Measurements from ENCODE around the gene S100A1. TPM values are rescaled to one million over a fixed set of nuclear protein-coding genes. Genes with fewer than 3 reads are reported as not detected.

S100A1 gene
- total and polyA plus RNA-seq, 7 experiments from 2014 or later = not detected

- DNase-seq (peak in 2 of 9 donors; percentile 23 to 33), ATAC-seq (no peak)
- H3K4me1 Mint-ChIP-seq = peaks cover 26 to 57% (median 52%) of the 10 kb centered on the region in 7 donors
- intact Hi-C loops (cut with micrococcal nuclease) = no loop called here
- H3K27ac Mint-ChIP-seq = peak overlapping the region; percentile 56 to 96 (median 92)
- ChIA-PET CTCF (interaction anchor here (0.9 to 1.0 kb wide), 2 partner anchors 23 to 28 kb away, joined by 3 to 4 read pairs; partner anchors contain the start of gene NPR1), POLR2A (interaction anchor here (0.9 to 11.0 kb wide), 5 partner anchors 9 to 16 kb away, joined by 7 to 99 read pairs (median 9); partner anchors contain the start of genes CHTOP and SNAPIN)
- no peaks in the 10 kb centered on the region for H3K27me3 Mint-ChIP-seq
- peaks cover 5 to 16% (median 15%) of the 10 kb centered on the region in 5 donors for H3K36me3 Mint-ChIP-seq
- Histone ChIP-seq H3K4me3 (ENCODE audit: low read length) (no peak overlapping the region), H3K4me1 (ENCODE audit: control insufficient read depth in 2 of 2, insufficient read depth in 2 of 2, low read length in 2 of 2) (peaks cover 7 to 28% of the 10 kb centered on the region in 2 donors), H3K27me3 (ENCODE audit: control insufficient read depth in 2 of 2, insufficient read depth in 2 of 2, low read length in 2 of 2) (no peaks in the 10 kb centered on the region), H3K9me3 (ENCODE audit: control insufficient read depth in 2 of 3, low read length in 3 of 3) (no peaks in the 10 kb centered on the region), H3K36me3 (ENCODE audit: control insufficient read depth in 2 of 3, insufficient read depth in 3 of 3, low read length in 3 of 3) (peaks cover 7 to 17% (median 13%) of the 10 kb centered on the region in 3 experiments), H3K27ac (ENCODE audit: low read depth, low read length) (peak overlapping the region; percentile 69)
- H3K4me3 Mint-ChIP-seq = peak overlapping the region in 9 of 10 donors; percentile 67 to 85 (median 80)
- peaks cover 0 to 2% (median 0%) of the 10 kb centered on the region in 11 donors for H3K9me3 Mint-ChIP-seq
These were observed 21.6 kb downstream of the S100A1 start for GRCh38 chr1:153649863-153650235.

GRCh38 chr1:153651771-153652170 lies 23.5 kb downstream of the S100A1 start:
- H3K9me3 Mint-ChIP-seq = peaks cover 0 to 2% (median 0%) of the 10 kb centered on the region in 11 donors
- ATAC-seq (no peak), DNase-seq (no peak)
- Histone ChIP-seq H3K27ac (ENCODE audit: low read depth, low read length) (no peak overlapping the region), H3K36me3 (ENCODE audit: control insufficient read depth in 2 of 3, insufficient read depth in 3 of 3, low read length in 3 of 3) (peaks cover 0 to 2% (median 0%) of the 10 kb centered on the region in 3 experiments), H3K4me1 (ENCODE audit: control insufficient read depth in 2 of 2, insufficient read depth in 2 of 2, low read length in 2 of 2) (peaks cover 7 to 26% of the 10 kb centered on the region in 2 donors), H3K27me3 (ENCODE audit: control insufficient read depth in 2 of 2, insufficient read depth in 2 of 2, low read length in 2 of 2) (no peaks in the 10 kb centered on the region), H3K9me3 (ENCODE audit: control insufficient read depth in 2 of 3, low read length in 3 of 3) (no peaks in the 10 kb centered on the region), H3K4me3 (ENCODE audit: low read length) (no peak overlapping the region)
- intact Hi-C loops (cut with micrococcal nuclease) = no loop called here
- H3K27ac Mint-ChIP-seq = no peak overlapping the region
- peaks cover 12 to 38% (median 35%) of the 10 kb centered on the region in 7 donors for H3K4me1 Mint-ChIP-seq
- H3K4me3 Mint-ChIP-seq = no peak overlapping the region
- H3K36me3 Mint-ChIP-seq = peaks cover 0 to 4% (median under 1%) of the 10 kb centered on the region in 5 donors
- POLR2A ChIA-PET = interaction anchor here (0.9 to 11.0 kb wide), 5 partner anchors 8 to 116 kb away, joined by 3 to 99 read pairs (median 3); partner anchors contain the start of genes CHTOP, ILF2 and S100A6
- CTCF ChIA-PET = interaction anchor here (1.2 kb wide), 1 partner anchor 14 kb away, joined by 4 read pairs; no protein-coding TSS in a partner anchor
- H3K27me3 Mint-ChIP-seq = no peaks in the 10 kb centered on the region

- peaks cover 9 to 26% (median 23%) of the 10 kb centered on the region in 7 donors for H3K4me1 Mint-ChIP-seq
- H3K4me3 ChIP-seq (ENCODE audit: low read length) = no peak overlapping the region
- peak overlapping the region in 1 of 9 donors; percentile 7 for H3K27ac Mint-ChIP-seq
- H3K27me3 ChIP-seq (ENCODE audit: control insufficient read depth in 2 of 2, insufficient read depth in 2 of 2, low read length in 2 of 2) = no peaks in the 10 kb centered on the region
- ChIA-PET CTCF (interaction anchor here (0.7 to 1.2 kb wide), 3 partner anchors 10 to 133 kb away, joined by 3 to 4 read pairs (median 3); no protein-coding TSS in a partner anchor), POLR2A (interaction anchor here (0.6 to 11.0 kb wide), 5 partner anchors 9 to 291 kb away, joined by 3 to 99 read pairs (median 3); partner anchors contain the start of gene CHTOP)
- intact Hi-C loops (cut with micrococcal nuclease) = no loop called here
- H3K4me1 ChIP-seq (ENCODE audit: control insufficient read depth in 2 of 2, insufficient read depth in 2 of 2, low read length in 2 of 2) = peaks cover 7 to 20% of the 10 kb centered on the region in 2 donors
- no peaks in the 10 kb centered on the region for H3K9me3 ChIP-seq (ENCODE audit: control insufficient read depth in 2 of 3, low read length in 3 of 3)
- H3K27ac ChIP-seq (ENCODE audit: low read depth, low read length) = no peak overlapping the region
- no peaks in the 10 kb centered on the region for H3K36me3 ChIP-seq (ENCODE audit: control insufficient read depth in 2 of 3, insufficient read depth in 3 of 3, low read length in 3 of 3)
- ATAC-seq (peak; percentile 44), DNase-seq (no peak)
- peaks cover 0 to under 1% (median 0%) of the 10 kb centered on the region in 11 donors for H3K9me3 Mint-ChIP-seq
- H3K36me3 Mint-ChIP-seq = no peaks in the 10 kb centered on the region
- H3K4me3 Mint-ChIP-seq = no peak overlapping the region
- no peaks in the 10 kb centered on the region for H3K27me3 Mint-ChIP-seq
These were observed 24.7 kb downstream of the S100A1 start for GRCh38 chr1:153652805-153653500.

GRCh38 chr1:153655333-153655732 lies 27.1 kb downstream of the S100A1 start:
- peaks cover 9 to 13% of the 10 kb centered on the region in 2 donors for H3K4me1 ChIP-seq (ENCODE audit: control insufficient read depth in 2 of 2, insufficient read depth in 2 of 2, low read length in 2 of 2)
- POLR2A ChIA-PET = interaction anchor here (1.5 to 2.2 kb wide), 2 partner anchors 11 to 21 kb away, joined by 3 to 9 read pairs; partner anchors contain the start of gene CHTOP
- Mint-ChIP-seq H3K27ac (peak overlapping the region in 1 of 9 donors; percentile 20), H3K4me3 (peak overlapping the region in 1 of 10 donors; percentile 23), H3K4me1 (peaks cover 8 to 21% (median 18%) of the 10 kb centered on the region in 7 donors), H3K36me3 (peaks cover 0 to 4% (median 0%) of the 10 kb centered on the region in 5 donors), H3K9me3 (no peaks in the 10 kb centered on the region), H3K27me3 (no peaks in the 10 kb centered on the region)
- no peak overlapping the region for H3K27ac ChIP-seq (ENCODE audit: low read depth, low read length)
- ATAC-seq (no peak), DNase-seq (no peak)
- no peaks in the 10 kb centered on the region for H3K27me3 ChIP-seq (ENCODE audit: control insufficient read depth in 2 of 2, insufficient read depth in 2 of 2, low read length in 2 of 2)
- H3K4me3 ChIP-seq (ENCODE audit: low read length) = no peak overlapping the region
- peaks cover 0 to 7% (median 0%) of the 10 kb centered on the region in 3 experiments for H3K36me3 ChIP-seq (ENCODE audit: control insufficient read depth in 2 of 3, insufficient read depth in 3 of 3, low read length in 3 of 3)
- H3K9me3 ChIP-seq (ENCODE audit: control insufficient read depth in 2 of 3, low read length in 3 of 3) = no peaks in the 10 kb centered on the region
- intact Hi-C loops (cut with micrococcal nuclease) = loop anchor here in 1 of 2 donors (5.0 kb wide), 1 partner anchor 118 kb away; the partner anchor contains the start of gene S100A6
- CTCF ChIA-PET = interaction anchor here (0.7 kb wide), 1 partner anchor 10 kb away, joined by 4 read pairs; no protein-coding TSS in a partner anchor

GRCh38 chr1:153658400-153659174 lies 30.4 kb downstream of the S100A1 start, which contains the start of gene SNAPIN:
TSS of gene SNAPIN (plus strand) at chr1:153658703. CDS start at chr1:153658744, 41 bp downstream.
- intact Hi-C loops (cut with micrococcal nuclease) = loop anchor here (1.0 to 5.0 kb wide), 10 partner anchors 13 to 562 kb away; partner anchors contain the start of genes RPS27 (in 2 of the 2), CHTOP (in 1 of the 2), S100A6 (in 1 of the 2) and UBAP2L (in 1 of the 2)
- POLR2A ChIA-PET = interaction anchor here (0.6 to 4.2 kb wide), 10 partner anchors 9 to 308 kb away, joined by 3 to 38 read pairs (median 6); partner anchors contain the start of genes CHTOP, ILF2 and INTS3
- CTCF ChIA-PET = interaction anchor here (0.5 to 0.8 kb wide), 2 partner anchors 14 to 25 kb away, joined by 3 to 4 read pairs; no protein-coding TSS in a partner anchor

More at GRCh38 chr1:153658400-153659174, 30.4 kb downstream of the S100A1 start, which contains the start of gene SNAPIN:
- Mint-ChIP-seq H3K9me3 (no peaks in the 10 kb centered on the region), H3K4me3 (peak within 1 kb of the TSS; percentile 91 to 97 (median 94)), H3K27ac (peak within 1 kb of the TSS; percentile 90 to 98 (median 91)), H3K36me3 (peaks cover 8 to 16% (median 12%) of the 10 kb centered on the region in 5 donors), H3K27me3 (no peaks in the 10 kb centered on the region), H3K4me1 (peaks cover 8 to 26% (median 14%) of the 10 kb centered on the region in 7 donors)
- peak; percentile 98 for ATAC-seq
- Histone ChIP-seq H3K4me1 (ENCODE audit: control insufficient read depth in 2 of 2, insufficient read depth in 2 of 2, low read length in 2 of 2) (peaks cover 9 to 13% of the 10 kb centered on the region in 2 donors), H3K27me3 (ENCODE audit: control insufficient read depth in 2 of 2, insufficient read depth in 2 of 2, low read length in 2 of 2) (no peaks in the 10 kb centered on the region), H3K9me3 (ENCODE audit: control insufficient read depth in 2 of 3, low read length in 3 of 3) (no peaks in the 10 kb centered on the region), H3K4me3 (ENCODE audit: low read length) (peak within 1 kb of the TSS; percentile 93), H3K36me3 (ENCODE audit: control insufficient read depth in 2 of 3, insufficient read depth in 3 of 3, low read length in 3 of 3) (peaks cover 17 to 36% (median 23%) of the 10 kb centered on the region in 3 experiments), H3K27ac (ENCODE audit: low read depth, low read length) (peak within 1 kb of the TSS; percentile 90)
- DNase-seq = peak; percentile 81 to 94 (median 88)

All from naive thymus-derived CD4-positive, alpha-beta T cell (primary cell).